Measurements from ENCODE around the gene EXOC3L1. TPM values are rescaled to one million over a fixed set of nuclear protein-coding genes. Genes with fewer than 3 reads are reported as not detected.
A peak's percentile ranks its signal among the peaks of the same experiment; 100 is the strongest.

The EXOC3L1 gene
- total and polyA plus RNA-seq, 5 experiments from 2014 or later: 0.20 to 0.32 (median 0.31) TPM; not detected in 2

GRCh38 chr16:67173323-67173722 lies 16.6 kb downstream of the EXOC3L1 start:
- DNase-seq (no peak), ATAC-seq (no peak)
- POLR2A ChIA-PET: interaction anchor here (0.6 to 1.2 kb wide), 3 partner anchors 19 to 730 kb away, joined by 3 to 8 read pairs (median 6); no protein-coding TSS in a partner anchor
- Mint-ChIP-seq H3K27me3 (peaks cover 36 to 86% (median 50%) of the 10 kb centered on the region in 5 donors), H3K36me3 (peaks cover 0 to 3% (median 0%) of the 10 kb centered on the region in 3 donors), H3K4me1 (peaks cover 18 to 45% (median 34%) of the 10 kb centered on the region in 4 donors), H3K9me3 (no peaks in the 10 kb centered on the region), H3K27ac (peak overlapping the region in 2 of 10 donors; percentile 50 to 60), H3K4me3 (peak overlapping the region; percentile 72 to 97 (median 88))

- POLR2A ChIA-PET: interaction anchor here (3.1 kb wide), 1 partner anchor 11 kb away, joined by 20 read pairs; the partner anchor contains the start of genes FBXL8 and TRADD
- Mint-ChIP-seq H3K36me3 (peaks cover 0 to 9% (median 0%) of the 10 kb centered on the region in 3 donors), H3K27me3 (peaks cover 32 to 88% (median 53%) of the 10 kb centered on the region in 5 donors), H3K4me1 (peaks cover 18 to 39% (median 26%) of the 10 kb centered on the region in 4 donors), H3K4me3 (peak overlapping the region in 9 of 10 donors; percentile 0 to 47 (median 28)), H3K9me3 (no peaks in the 10 kb centered on the region), H3K27ac (peak overlapping the region in 2 of 10 donors; percentile 27 to 56)
- ATAC-seq: no peak
- no peak for DNase-seq
These were observed 18.8 kb downstream of the EXOC3L1 start for GRCh38 chr16:67170949-67171649.

- no peak for ATAC-seq
- peaks cover 0 to 9% (median 0%) of the 10 kb centered on the region in 3 donors for H3K36me3 Mint-ChIP-seq
These were observed 19.6 kb downstream of the EXOC3L1 start, which contains the start of gene NOL3 for GRCh38 chr16:67170168-67170948. TSS of gene NOL3 (plus strand) at chr16:67170538.

GRCh38 chr16:67169642-67170167 lies 20.2 kb downstream of the EXOC3L1 start:
- POLR2A ChIA-PET: interaction anchor here (0.7 to 3.1 kb wide), 2 partner anchors 10 to 45 kb away, joined by 3 to 20 read pairs; partner anchors contain the start of genes FBXL8 and TRADD
- Mint-ChIP-seq H3K36me3 (peaks cover 0 to 9% (median 0%) of the 10 kb centered on the region in 3 donors), H3K9me3 (no peaks in the 10 kb centered on the region), H3K27ac (no peak overlapping the region), H3K4me1 (peaks cover 20 to 36% (median 32%) of the 10 kb centered on the region in 4 donors), H3K27me3 (peaks cover 31 to 87% (median 58%) of the 10 kb centered on the region in 5 donors), H3K4me3 (peak overlapping the region; percentile 54 to 78 (median 68))
- DNase-seq: peak in 2 of 10 donors; percentile 40 to 41
- peak; percentile 21 to 30 for ATAC-seq

More at GRCh38 chr16:67170168-67170948, 19.6 kb downstream of the EXOC3L1 start, which contains the start of gene NOL3:
- Mint-ChIP-seq H3K27me3 (peaks cover 31 to 83% (median 54%) of the 10 kb centered on the region in 5 donors), H3K4me1 (peaks cover 18 to 34% (median 28%) of the 10 kb centered on the region in 4 donors), H3K27ac (peak within 1 kb of the TSS in 1 of 10 donors; percentile 27), H3K4me3 (peak within 1 kb of the TSS; percentile 54 to 78 (median 68)), H3K9me3 (no peaks in the 10 kb centered on the region)
- no peak for DNase-seq
- POLR2A ChIA-PET: interaction anchor here (0.7 to 3.1 kb wide), 2 partner anchors 11 to 45 kb away, joined by 3 to 20 read pairs; partner anchors contain the start of genes FBXL8 and TRADD

GRCh38 chr16:67169011-67169451 lies 20.9 kb downstream of the EXOC3L1 start:
- POLR2A ChIA-PET: interaction anchor here (0.6 to 3.1 kb wide), 2 partner anchors 9 to 16 kb away, joined by 4 to 20 read pairs; partner anchors contain the start of genes FBXL8 and TRADD
- Mint-ChIP-seq H3K27ac (peak overlapping the region in 1 of 10 donors; percentile 18), H3K27me3 (peaks cover 31 to 85% (median 56%) of the 10 kb centered on the region in 5 donors), H3K36me3 (peaks cover 0 to 9% (median 0%) of the 10 kb centered on the region in 3 donors), H3K9me3 (no peaks in the 10 kb centered on the region), H3K4me3 (no peak overlapping the region), H3K4me1 (peaks cover 21 to 37% (median 31%) of the 10 kb centered on the region in 4 donors)
- DNase-seq: no peak
- no peak for ATAC-seq

- Mint-ChIP-seq H3K27me3 (peaks cover 22 to 81% (median 45%) of the 10 kb centered on the region in 5 donors), H3K36me3 (peaks cover 0 to 6% (median 0%) of the 10 kb centered on the region in 3 donors), H3K4me3 (no peak overlapping the region), H3K4me1 (peaks cover 13 to 32% (median 21%) of the 10 kb centered on the region in 4 donors), H3K9me3 (no peaks in the 10 kb centered on the region), H3K27ac (peak overlapping the region in 1 of 10 donors; percentile 9)
- no peak for ATAC-seq
- no peak for DNase-seq
- POLR2A ChIA-PET: no interaction called here
These were observed 22.3 kb downstream of the EXOC3L1 start for GRCh38 chr16:67167588-67167987.

- H3K4me1 Mint-ChIP-seq: peaks cover 13 to 41% (median 22%) of the 10 kb centered on the region in 4 donors
- ATAC-seq (no peak), DNase-seq (no peak)
- H3K4me3 Mint-ChIP-seq: peak overlapping the region in 1 of 10 donors; percentile 21
- POLR2A ChIA-PET: no interaction called here
- H3K27ac Mint-ChIP-seq: no peak overlapping the region
- peaks cover 0 to 6% (median 0%) of the 10 kb centered on the region in 3 donors for H3K36me3 Mint-ChIP-seq
- no peaks in the 10 kb centered on the region for H3K9me3 Mint-ChIP-seq
- peaks cover 22 to 81% (median 44%) of the 10 kb centered on the region in 5 donors for H3K27me3 Mint-ChIP-seq
These were observed 23.3 kb downstream of the EXOC3L1 start for GRCh38 chr16:67166598-67167168.

GRCh38 chr16:67166110-67166547 lies 23.8 kb downstream of the EXOC3L1 start:
- DNase-seq (no peak), ATAC-seq (no peak)
- Mint-ChIP-seq H3K27me3 (peaks cover 17 to 79% (median 41%) of the 10 kb centered on the region in 5 donors), H3K27ac (no peak overlapping the region), H3K36me3 (peaks cover 0 to 6% (median 0%) of the 10 kb centered on the region in 3 donors), H3K9me3 (no peaks in the 10 kb centered on the region), H3K4me1 (peaks cover 13 to 41% (median 22%) of the 10 kb centered on the region in 4 donors), H3K4me3 (peak overlapping the region in 3 of 10 donors; percentile 21 to 41 (median 34))
- POLR2A ChIA-PET: no interaction called here

- DNase-seq (no peak), ATAC-seq (no peak)
- Mint-ChIP-seq H3K27ac (no peak overlapping the region), H3K36me3 (peaks cover 0 to 8% (median 0%) of the 10 kb centered on the region in 3 donors), H3K27me3 (peaks cover 15 to 80% (median 40%) of the 10 kb centered on the region in 5 donors), H3K4me1 (peaks cover 12 to 43% (median 26%) of the 10 kb centered on the region in 4 donors), H3K4me3 (peak overlapping the region in 6 of 10 donors; percentile 10 to 65 (median 41)), H3K9me3 (no peaks in the 10 kb centered on the region)
- POLR2A ChIA-PET: interaction anchor here (1.6 kb wide), 1 partner anchor 10 kb away, joined by 3 read pairs; no protein-coding TSS in a partner anchor
These were observed 24.5 kb downstream of the EXOC3L1 start for GRCh38 chr16:67165121-67166078.

- Mint-ChIP-seq H3K27me3 (peaks cover 14 to 78% (median 34%) of the 10 kb centered on the region in 5 donors), H3K4me1 (peaks cover 8 to 40% (median 22%) of the 10 kb centered on the region in 4 donors), H3K27ac (peak within 1 kb of the TSS in 1 of 10 donors; percentile 59), H3K36me3 (peaks cover 0 to 8% (median 0%) of the 10 kb centered on the region in 3 donors), H3K9me3 (no peaks in the 10 kb centered on the region), H3K4me3 (peak within 1 kb of the TSS; percentile 36 to 74 (median 56))
- POLR2A ChIA-PET: interaction anchor here (1.6 kb wide), 1 partner anchor 11 kb away, joined by 3 read pairs; no protein-coding TSS in a partner anchor
- DNase-seq (no peak), ATAC-seq (no peak)
These were observed 25.3 kb downstream of the EXOC3L1 start, which contains the start of gene HSF4 for GRCh38 chr16:67164599-67165061. TSS of gene HSF4 (plus strand) at chr16:67164745. CDS start at chr16:67164812, 67 bp downstream.

Measured in naive thymus-derived CD8-positive, alpha-beta T cell (primary cell).